Caco-2 (cell line): ENCODE results near the gene MOSPD2. TPM values are rescaled to one million over a fixed set of nuclear protein-coding genes. Genes with fewer than 3 reads are reported as not detected.

Experiments
- BruUV-seq: library from RNA; stranded (reverse); fragments of 400-500 nt; replicated peaks from 2 replicates; lab custom pipeline; 2021; lab: Mats Ljungman, UMichigan
- CTCF ChIA-PET: fragments of 300-600 bp; sonication (Branson Sonifier 250); formaldehyde crosslinking; loops from one replicate; lab custom pipeline; 2022; ENCODE audit warnings: antibody characterized with exemption; lab: Charles Lee
- POLR2A ChIA-PET: fragments of 300-600 bp; sonication (Branson Sonifier 250); formaldehyde crosslinking; loops from one replicate; lab custom pipeline; 2022; ENCODE audit warnings: antibody characterized with exemption; lab: Charles Lee
- DNase-seq, 2 experiments: peaks; one replicate each; pipeline versions ENCODE4 v3.0.0 to v3.0.0-alpha.2; 2020 to 2022
- H3K27me3 ChIP-seq: replicated peaks from 2 replicates; pipeline ENCODE4 v1.6.0; 2011; ENCODE audit warnings: low read length; ENCODE audit not compliant: control insufficient read depth, insufficient read depth
- H3K36me3 ChIP-seq: 2 replicates; pipeline ENCODE4 v1.5.1; 2011; ENCODE audit warnings: low read length; ENCODE audit not compliant: control insufficient read depth, insufficient read depth
- H3K4me1 ChIP-seq: fragments of 250-450 bp; sonication (Bioruptor Pico); 2 replicates; pipeline ENCODE4 v1.5.1; 2020; ENCODE audit warnings: mild to moderate bottlenecking
- H3K4me3 ChIP-seq: 2 replicates; pipeline ENCODE4 v1.5.1; 2011; ENCODE audit warnings: low read depth, mild to moderate bottlenecking, control low read depth, low read length
- H3K9me3 ChIP-seq: fragments of 250-450 bp; sonication (Bioruptor Pico); 2 replicates; pipeline ENCODE4 v1.5.1; 2020; ENCODE audit warnings: mild to moderate bottlenecking, moderate library complexity
- H3K27ac Mint-ChIP-seq: one replicate; pipeline ENCODE4 v1.8.0; 2022; ENCODE audit warnings: mixed read lengths; ENCODE audit not compliant: unreplicated experiment
- H3K27me3 Mint-ChIP-seq: one replicate; pipeline ENCODE4 v1.8.0; 2022; ENCODE audit warnings: mixed read lengths; ENCODE audit not compliant: insufficient read depth, unreplicated experiment
- H3K36me3 Mint-ChIP-seq: one replicate; pipeline ENCODE4 v1.8.0; 2022; ENCODE audit warnings: mild to moderate bottlenecking, mixed read lengths; ENCODE audit not compliant: insufficient read depth, unreplicated experiment
- H3K4me1 Mint-ChIP-seq: one replicate; pipeline ENCODE4 v1.8.0; 2022; ENCODE audit warnings: low read depth, mixed read lengths; ENCODE audit not compliant: unreplicated experiment
- H3K4me3 Mint-ChIP-seq: one replicate; pipeline ENCODE4 v1.8.0; 2022; ENCODE audit warnings: mild to moderate bottlenecking, moderate library complexity, mixed read lengths; ENCODE audit not compliant: unreplicated experiment
- H3K9me3 Mint-ChIP-seq: one replicate; pipeline ENCODE4 v1.8.0; 2022; ENCODE audit warnings: mixed read lengths; ENCODE audit not compliant: unreplicated experiment
- CTCF ChIP-seq, 2 experiments: fragments of 200-600 bp in 1 of 2; IDR thresholded peaks; 1 replicate in 1 of 2; 2 replicates in 1 of 2; pipeline versions ENCODE4 v1.5.1 to v1.8.0; 2011 to 2022; ENCODE audit warnings: antibody characterized with exemption in 1 of 2, control low read depth in 1 of 2, inconsistent platforms in 1 of 2, low read depth in 1 of 2, low read length in 1 of 2, mild to moderate bottlenecking in 1 of 2, moderate library complexity in 1 of 2; ENCODE audit not compliant: insufficient read depth in 1 of 2, severe bottlenecking in 1 of 2, unreplicated experiment in 1 of 2
- intact Hi-C: fragments of 100-400 bp; cut with micrococcal nuclease; formaldehyde crosslinking; loops from one replicate; pipeline ENCODE4 v1.10.0; 2022; ENCODE audit not compliant: unreplicated experiment
- total RNA-seq: library from RNA; stranded (reverse); gene quantifications from 2 replicates; pipeline ENCODE4 v1.2.3, GENCODE V29; 2022

The MOSPD2 gene
- total RNA-seq, 1 experiment from 2014 or later, result 13.8 TPM

GRCh38 chrX:14883826-14884225 is 10.6 kb downstream of the MOSPD2 start:
- TF ChIP-seq CTCF (IDR thresholded peaks at IDR 0.05; ENCODE audit: insufficient read depth in 1 of 2, low read depth in 1 of 2, low read length in 1 of 2, severe bottlenecking in 1 of 2, unreplicated experiment in 1 of 2), result no peak
- H3K9me3 ChIP-seq, result no peaks in the 10 kb centered on the region
- no TSS peak for BruUV-seq
- no peak for DNase-seq
- no peak overlapping the region for H3K4me3 ChIP-seq
- H3K36me3 ChIP-seq, result no peaks in the 10 kb centered on the region
- Mint-ChIP-seq H3K9me3 (no peaks in the 10 kb centered on the region), H3K4me1 (peaks cover 6% of the 10 kb centered on the region), H3K27ac (no peak overlapping the region), H3K4me3 (no peak overlapping the region), H3K27me3 (no peaks in the 10 kb centered on the region), H3K36me3 (peaks cover 6% of the 10 kb centered on the region)
- H3K27me3 ChIP-seq, result no peaks in the 10 kb centered on the region
- ChIA-PET CTCF (no interaction called here), POLR2A (no interaction called here)
- intact Hi-C loops, result no loop called here
- H3K4me1 ChIP-seq, result no peaks in the 10 kb centered on the region

- Histone ChIP-seq H3K4me3 (no peak overlapping the region), H3K4me1 (no peaks in the 10 kb centered on the region), H3K27me3 (no peaks in the 10 kb centered on the region), H3K9me3 (no peaks in the 10 kb centered on the region), H3K36me3 (no peaks in the 10 kb centered on the region)
- Mint-ChIP-seq H3K4me1 (peaks cover 6% of the 10 kb centered on the region), H3K36me3 (peaks cover 6% of the 10 kb centered on the region), H3K4me3 (no peak overlapping the region), H3K27me3 (no peaks in the 10 kb centered on the region), H3K9me3 (no peaks in the 10 kb centered on the region), H3K27ac (no peak overlapping the region)
- DNase-seq, result no peak
- BruUV-seq, result no TSS peak
- CTCF ChIA-PET, result no interaction called here
- intact Hi-C loops, result no loop called here
- TF ChIP-seq CTCF (IDR thresholded peaks at IDR 0.05; ENCODE audit: insufficient read depth in 1 of 2, low read depth in 1 of 2, low read length in 1 of 2, severe bottlenecking in 1 of 2, unreplicated experiment in 1 of 2), result no peak
- POLR2A ChIA-PET, result no interaction called here
Measured at GRCh38 chrX:14884714-14885113, 11.5 kb downstream of the MOSPD2 start.

GRCh38 chrX:14886252-14886651 is 13.0 kb downstream of the MOSPD2 start:
- BruUV-seq, result no TSS peak
- no peaks in the 10 kb centered on the region for H3K27me3 Mint-ChIP-seq
- CTCF ChIA-PET, result no interaction called here

More at GRCh38 chrX:14886252-14886651, 13.0 kb downstream of the MOSPD2 start:
- Mint-ChIP-seq H3K4me1 (peaks cover 6% of the 10 kb centered on the region), H3K36me3 (peaks cover 11% of the 10 kb centered on the region), H3K9me3 (no peaks in the 10 kb centered on the region), H3K27ac (no peak overlapping the region), H3K4me3 (no peak overlapping the region)
- no peak for TF ChIP-seq CTCF (IDR thresholded peaks at IDR 0.05; ENCODE audit: insufficient read depth in 1 of 2, low read depth in 1 of 2, low read length in 1 of 2, severe bottlenecking in 1 of 2, unreplicated experiment in 1 of 2)
- H3K4me1 ChIP-seq, result no peaks in the 10 kb centered on the region
- no peaks in the 10 kb centered on the region for H3K9me3 ChIP-seq
- H3K36me3 ChIP-seq, result no peaks in the 10 kb centered on the region
- DNase-seq, result no peak
- POLR2A ChIA-PET, result no interaction called here
- no peak overlapping the region for H3K4me3 ChIP-seq
- intact Hi-C loops, result no loop called here
- H3K27me3 ChIP-seq, result no peaks in the 10 kb centered on the region
